KOPT-K1 (cell line): Measurements from ENCODE around the gene ADAMTS17.

Experiments
- H3K27ac ChIP-seq: fragments of 200-600 bp; sonication (generic); 2 replicates; pipeline ENCODE4 v1.5.1; 2016; ENCODE audit warnings: antibody characterized with exemption, mild to moderate bottlenecking, low read depth, low read length; ENCODE audit not compliant: poor library complexity, severe bottlenecking
- H3K36me3 ChIP-seq: fragments of 200-600 bp; sonication (generic); 2 replicates; pipeline ENCODE4 v1.5.1; 2017; ENCODE audit warnings: antibody characterized with exemption, mild to moderate bottlenecking, low read length, moderate library complexity; ENCODE audit not compliant: insufficient read depth
- H3K9me3 ChIP-seq: fragments of 200-600 bp; sonication (generic); 2 replicates; pipeline ENCODE4 v1.5.1; 2017; ENCODE audit warnings: antibody characterized with exemption, low read length, mild to moderate bottlenecking; ENCODE audit not compliant: insufficient read depth, poor library complexity, severe bottlenecking

The ADAMTS17 gene

DNA sequence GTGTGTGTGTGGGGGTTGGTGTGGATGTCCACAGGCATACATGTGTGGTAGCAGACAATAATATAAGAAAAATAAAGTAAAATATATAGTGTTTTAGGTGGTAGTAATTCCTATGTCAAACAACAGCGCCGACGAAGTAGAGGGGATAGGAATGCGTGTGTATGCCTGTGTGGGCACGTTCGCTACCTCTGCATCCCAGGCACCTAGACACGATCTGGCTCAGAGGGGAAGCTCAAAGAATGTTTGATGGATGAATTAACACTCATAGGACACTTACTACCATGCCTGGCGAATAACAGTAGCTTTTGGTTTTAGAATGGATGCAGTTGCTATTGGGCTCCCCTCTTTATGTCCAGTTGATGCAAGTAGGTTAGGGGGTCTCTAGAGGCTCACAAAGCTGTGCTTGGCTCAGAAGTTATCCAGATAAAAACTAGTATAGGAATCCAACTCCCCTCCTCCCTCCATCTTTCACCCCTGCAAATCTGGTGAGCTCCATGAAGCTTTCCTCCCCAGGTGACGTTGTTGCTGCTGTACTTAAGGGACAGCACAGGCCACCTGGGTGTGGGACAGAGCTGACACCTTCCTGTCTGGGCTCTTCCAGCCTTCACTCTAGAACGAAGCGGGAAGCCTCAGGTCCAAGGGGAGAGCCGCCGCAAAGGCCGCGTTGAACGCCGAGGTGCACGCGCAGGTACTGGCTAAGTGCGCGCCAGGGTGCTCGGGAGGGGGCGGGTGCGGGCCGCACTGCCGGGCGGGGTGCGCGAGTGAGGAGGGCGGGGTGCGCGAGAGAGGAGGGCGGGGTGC is 415.9 kb downstream of the ADAMTS17 start:
- no peak overlapping the region for H3K27ac ChIP-seq
- H3K36me3 ChIP-seq: no peaks in the 10 kb centered on the region
- H3K9me3 ChIP-seq: no peaks in the 10 kb centered on the region

DNA sequence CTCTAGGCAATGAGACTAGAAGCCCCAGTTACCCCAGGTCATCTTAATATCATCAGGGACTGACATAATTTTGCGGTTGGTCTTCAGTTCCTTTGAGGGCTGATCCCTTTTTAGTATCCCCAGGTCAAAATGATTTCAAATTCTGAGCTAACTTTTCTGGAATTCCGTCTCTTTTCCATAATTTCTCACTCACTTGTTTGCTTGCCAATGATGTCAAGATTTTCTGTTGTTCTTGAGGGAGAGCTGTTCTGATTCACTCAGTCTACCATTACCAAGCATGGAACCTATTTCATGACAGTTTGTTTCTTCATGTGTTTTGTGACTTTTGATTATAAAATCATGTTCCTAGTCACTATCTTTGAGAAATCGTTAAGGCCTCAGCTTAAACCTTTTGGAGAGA is 418.1 kb downstream of the ADAMTS17 start:
- Histone ChIP-seq H3K27ac (no peak overlapping the region), H3K9me3 (no peaks in the 10 kb centered on the region), H3K36me3 (no peaks in the 10 kb centered on the region)
